Measurements from ENCODE around the gene MTCP1. TPM values are rescaled to one million over a fixed set of nuclear protein-coding genes. Genes with fewer than 3 reads are reported as not detected.

Gene MTCP1
- polyA plus RNA-seq, 1 experiment: 17.4 TPM

DNA sequence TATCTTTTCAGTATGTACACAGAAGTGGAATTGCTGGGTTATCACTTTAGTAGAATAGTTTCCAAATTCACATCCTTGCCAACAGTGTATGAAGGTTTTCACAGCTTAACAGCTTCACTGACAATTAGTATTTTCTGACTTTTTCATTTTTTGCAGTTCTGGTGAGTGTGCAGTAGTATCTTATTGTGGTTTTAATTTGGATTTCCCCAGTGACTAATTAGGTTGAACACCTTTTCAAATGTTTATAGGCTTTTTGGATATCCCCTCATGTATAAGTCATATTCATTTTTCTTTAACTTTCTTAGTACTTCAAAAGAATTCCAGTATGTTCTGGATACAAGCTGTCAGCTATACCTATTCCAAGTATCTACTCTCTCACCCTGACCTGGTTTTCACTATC lies 37.5 kb upstream of the MTCP1 start:
- no peak overlapping the region for H3K27ac ChIP-seq (ENCODE audit: low read depth, low read length)
- ChIA-PET CTCF (interaction anchor here (0.7 to 2.0 kb wide), 3 partner anchors 14 to 44 kb away, joined by 3 to 8 read pairs (median 3); no protein-coding TSS in a partner anchor), POLR2A (no interaction called here)
- H3K4me3 ChIP-seq (ENCODE audit: low read depth, low read length): no peak overlapping the region
- DNase-seq (ENCODE audit: low read depth, low spot score): no peak
- TF ChIP-seq, protein P1, sequence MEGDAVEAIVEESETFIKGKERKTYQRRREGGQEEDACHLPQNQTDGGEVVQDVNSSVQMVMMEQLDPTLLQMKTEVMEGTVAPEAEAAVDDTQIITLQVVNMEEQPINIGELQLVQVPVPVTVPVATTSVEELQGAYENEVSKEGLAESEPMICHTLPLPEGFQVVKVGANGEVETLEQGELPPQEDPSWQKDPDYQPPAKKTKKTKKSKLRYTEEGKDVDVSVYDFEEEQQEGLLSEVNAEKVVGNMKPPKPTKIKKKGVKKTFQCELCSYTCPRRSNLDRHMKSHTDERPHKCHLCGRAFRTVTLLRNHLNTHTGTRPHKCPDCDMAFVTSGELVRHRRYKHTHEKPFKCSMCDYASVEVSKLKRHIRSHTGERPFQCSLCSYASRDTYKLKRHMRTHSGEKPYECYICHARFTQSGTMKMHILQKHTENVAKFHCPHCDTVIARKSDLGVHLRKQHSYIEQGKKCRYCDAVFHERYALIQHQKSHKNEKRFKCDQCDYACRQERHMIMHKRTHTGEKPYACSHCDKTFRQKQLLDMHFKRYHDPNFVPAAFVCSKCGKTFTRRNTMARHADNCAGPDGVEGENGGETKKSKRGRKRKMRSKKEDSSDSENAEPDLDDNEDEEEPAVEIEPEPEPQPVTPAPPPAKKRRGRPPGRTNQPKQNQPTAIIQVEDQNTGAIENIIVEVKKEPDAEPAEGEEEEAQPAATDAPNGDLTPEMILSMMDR (IDR thresholded peaks at IDR 0.05; ENCODE audit: low read depth, low read length): no peak
- H3K27me3 ChIP-seq (ENCODE audit: control insufficient read depth, insufficient read depth, low read length): no peaks in the 10 kb centered on the region
- no peaks in the 10 kb centered on the region for H3K9me3 ChIP-seq (ENCODE audit: control insufficient read depth, insufficient read depth, low read length)

DNA sequence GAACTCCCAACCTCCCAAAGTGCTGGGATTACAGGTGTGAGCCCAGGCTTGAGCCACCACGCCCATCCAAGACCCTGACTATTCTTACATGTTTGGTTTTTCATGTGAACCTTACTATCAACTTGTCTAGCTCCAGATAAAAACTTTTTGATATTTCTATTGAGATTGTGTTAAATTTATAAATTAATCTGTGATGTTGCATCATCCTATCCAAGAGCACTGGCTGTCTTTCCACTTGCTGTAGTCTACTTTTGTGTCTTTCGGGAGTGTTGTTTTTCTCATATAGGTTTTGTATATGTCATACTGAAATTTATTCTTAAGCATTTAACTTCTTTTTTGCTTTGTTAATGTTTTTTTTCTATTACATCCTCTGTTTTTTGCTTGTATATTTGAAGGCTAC lies 35.0 kb upstream of the MTCP1 start:
- H3K9me3 ChIP-seq (ENCODE audit: control insufficient read depth, insufficient read depth, low read length): no peaks in the 10 kb centered on the region
- no peaks in the 10 kb centered on the region for H3K27me3 ChIP-seq (ENCODE audit: control insufficient read depth, insufficient read depth, low read length)
- no peak overlapping the region for H3K4me3 ChIP-seq (ENCODE audit: low read depth, low read length)
- POLR2A ChIA-PET: no interaction called here
- DNase-seq (ENCODE audit: low read depth, low spot score): no peak
- CTCF ChIA-PET: interaction anchor here (4.2 kb wide), 1 partner anchor 12 kb away, joined by 27 read pairs; no protein-coding TSS in a partner anchor
- no peak overlapping the region for H3K27ac ChIP-seq (ENCODE audit: low read depth, low read length)
- TF ChIP-seq, protein P1 (IDR thresholded peaks at IDR 0.05; ENCODE audit: low read depth, low read length): no peak

DNA sequence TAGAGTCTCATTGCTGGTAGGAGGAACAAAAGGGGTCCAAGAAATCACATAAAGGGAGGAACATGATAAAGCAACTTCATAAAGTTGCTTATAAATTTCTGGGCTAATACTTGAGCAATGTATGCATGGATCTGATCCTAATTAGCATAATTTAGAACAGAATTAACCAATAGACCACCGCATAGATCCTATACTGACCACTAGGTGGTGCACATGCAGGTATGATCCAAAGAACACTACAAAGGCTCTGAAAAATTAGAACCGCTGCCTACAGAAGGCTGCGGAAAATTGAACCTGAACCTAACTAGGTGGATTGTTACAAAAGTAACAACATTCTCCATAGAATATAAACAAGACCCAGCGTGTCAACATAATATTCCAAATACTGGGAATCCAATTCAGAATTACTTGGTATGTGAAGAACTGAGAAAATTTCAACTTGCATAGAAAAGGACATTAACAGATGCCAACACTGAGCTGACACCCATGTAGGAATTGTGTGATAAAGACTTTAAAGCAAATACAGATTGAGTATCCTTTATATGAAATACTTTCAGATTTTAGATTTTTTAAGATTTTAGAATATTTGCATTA lies 23.6 kb upstream of the MTCP1 start:
- TF ChIP-seq, protein P1 (IDR thresholded peaks at IDR 0.05; ENCODE audit: low read depth, low read length): peak; percentile 62
- CTCF ChIA-PET: interaction anchor here (0.6 to 2.8 kb wide), 22 partner anchors 8 to 193 kb away, joined by 3 to 27 read pairs (median 4); partner anchors contain the start of gene VBP1
- POLR2A ChIA-PET: no interaction called here
- Histone ChIP-seq H3K4me3 (ENCODE audit: low read depth, low read length) (no peak overlapping the region), H3K27ac (ENCODE audit: low read depth, low read length) (no peak overlapping the region), H3K27me3 (ENCODE audit: control insufficient read depth, insufficient read depth, low read length) (no peaks in the 10 kb centered on the region), H3K9me3 (ENCODE audit: control insufficient read depth, insufficient read depth, low read length) (no peaks in the 10 kb centered on the region)
- DNase-seq (ENCODE audit: low read depth, low spot score): no peak

DNA sequence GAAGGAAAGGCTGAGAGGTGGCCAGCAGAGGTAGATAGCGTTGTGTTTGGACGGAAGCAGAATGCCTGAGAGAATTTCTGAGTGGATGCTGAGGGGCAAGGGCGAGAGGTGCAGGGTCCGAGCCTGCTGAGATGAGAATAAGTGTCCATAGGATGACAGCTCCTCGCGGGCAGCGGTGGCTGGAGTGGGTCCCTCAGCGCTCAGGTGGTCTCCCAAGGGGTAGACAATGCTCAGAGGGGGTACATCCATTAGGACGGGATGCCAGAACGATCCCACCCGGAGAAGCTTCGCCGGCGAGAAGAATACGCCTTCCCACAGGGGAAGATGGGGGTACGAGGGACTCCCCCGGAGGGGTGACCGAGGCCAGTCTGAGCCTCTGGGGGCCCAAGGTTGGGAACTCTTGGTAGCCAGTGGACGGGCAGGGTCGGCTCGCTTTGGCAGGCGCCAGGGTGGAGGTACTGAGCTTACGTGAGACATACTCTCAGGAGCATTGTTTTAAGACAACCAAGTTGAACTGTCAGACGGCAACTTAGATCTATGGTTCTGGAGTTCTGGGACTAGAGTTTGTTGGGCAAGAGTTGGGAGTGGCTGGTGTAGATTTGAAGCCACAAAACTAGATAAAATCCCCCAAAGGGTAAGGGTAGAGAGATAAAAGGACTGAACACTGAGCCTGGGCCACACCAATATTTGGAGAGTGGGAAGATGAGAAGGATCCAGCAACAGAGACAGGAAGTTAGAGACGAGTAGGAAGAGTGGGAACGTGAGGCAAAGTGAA lies 16.2 kb upstream of the MTCP1 start:
- POLR2A ChIA-PET: no interaction called here
- CTCF ChIA-PET: interaction anchor here (0.7 to 1.6 kb wide), 9 partner anchors 8 to 169 kb away, joined by 3 to 8 read pairs (median 4); partner anchors contain the start of gene BRCC3

More for the DNA sequence above, 16.2 kb upstream of the MTCP1 start:
- Histone ChIP-seq H3K9me3 (ENCODE audit: control insufficient read depth, insufficient read depth, low read length) (no peaks in the 10 kb centered on the region; the same call in 1 of the 2 replicates), H3K27me3 (ENCODE audit: control insufficient read depth, insufficient read depth, low read length) (no peaks in the 10 kb centered on the region), H3K4me3 (ENCODE audit: low read depth, low read length) (no peak overlapping the region), H3K27ac (ENCODE audit: low read depth, low read length) (no peak overlapping the region)
- TF ChIP-seq, protein P1 (IDR thresholded peaks at IDR 0.05; ENCODE audit: low read depth, low read length): no peak
- no peak for DNase-seq (ENCODE audit: low read depth, low spot score)
